GM12874 (cell line): ENCODE data around the gene AGBL4.

ENCODE experiments used
- TF ChIP-seq, protein P1 (sequence below): IDR thresholded peaks from 2 replicates; pipeline ENCODE4 v1.5.1; 2011; ENCODE audit warnings: low read depth, mild to moderate bottlenecking, control low read depth, low read length, moderate library complexity; ENCODE audit not compliant: insufficient read depth

AGBL4 gene

DNA sequence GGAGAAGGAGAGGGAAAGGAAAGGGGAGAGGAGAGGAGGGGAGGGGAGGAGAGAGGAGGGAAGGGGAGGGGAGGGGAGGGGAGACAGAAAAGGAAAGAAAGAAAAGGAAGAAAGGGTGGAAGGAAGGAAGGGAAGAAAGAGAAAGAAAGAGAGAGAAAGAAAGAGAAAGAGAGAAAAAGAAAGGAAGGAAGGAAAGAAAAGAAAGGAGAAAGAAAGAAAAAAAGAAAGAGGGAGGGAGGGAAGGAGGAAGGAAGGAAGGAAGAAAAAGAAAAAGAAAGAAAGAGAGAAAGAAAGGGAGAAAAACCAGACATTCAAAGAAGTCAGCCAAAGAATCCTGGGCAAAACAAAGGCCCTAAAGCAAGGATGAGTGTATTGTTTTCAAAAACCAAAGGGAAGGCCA is 1426.1 kb downstream of the AGBL4 start:
- TF ChIP-seq, protein P1, sequence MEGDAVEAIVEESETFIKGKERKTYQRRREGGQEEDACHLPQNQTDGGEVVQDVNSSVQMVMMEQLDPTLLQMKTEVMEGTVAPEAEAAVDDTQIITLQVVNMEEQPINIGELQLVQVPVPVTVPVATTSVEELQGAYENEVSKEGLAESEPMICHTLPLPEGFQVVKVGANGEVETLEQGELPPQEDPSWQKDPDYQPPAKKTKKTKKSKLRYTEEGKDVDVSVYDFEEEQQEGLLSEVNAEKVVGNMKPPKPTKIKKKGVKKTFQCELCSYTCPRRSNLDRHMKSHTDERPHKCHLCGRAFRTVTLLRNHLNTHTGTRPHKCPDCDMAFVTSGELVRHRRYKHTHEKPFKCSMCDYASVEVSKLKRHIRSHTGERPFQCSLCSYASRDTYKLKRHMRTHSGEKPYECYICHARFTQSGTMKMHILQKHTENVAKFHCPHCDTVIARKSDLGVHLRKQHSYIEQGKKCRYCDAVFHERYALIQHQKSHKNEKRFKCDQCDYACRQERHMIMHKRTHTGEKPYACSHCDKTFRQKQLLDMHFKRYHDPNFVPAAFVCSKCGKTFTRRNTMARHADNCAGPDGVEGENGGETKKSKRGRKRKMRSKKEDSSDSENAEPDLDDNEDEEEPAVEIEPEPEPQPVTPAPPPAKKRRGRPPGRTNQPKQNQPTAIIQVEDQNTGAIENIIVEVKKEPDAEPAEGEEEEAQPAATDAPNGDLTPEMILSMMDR: no peak

- TF ChIP-seq, protein P1: no peak
These were observed 1427.7 kb downstream of the AGBL4 start for GRCh38 chr1:48596046-48596445.

GRCh38 chr1:48595613-48596012 is 1428.1 kb downstream of the AGBL4 start:
- TF ChIP-seq, protein P1: no peak

DNA sequence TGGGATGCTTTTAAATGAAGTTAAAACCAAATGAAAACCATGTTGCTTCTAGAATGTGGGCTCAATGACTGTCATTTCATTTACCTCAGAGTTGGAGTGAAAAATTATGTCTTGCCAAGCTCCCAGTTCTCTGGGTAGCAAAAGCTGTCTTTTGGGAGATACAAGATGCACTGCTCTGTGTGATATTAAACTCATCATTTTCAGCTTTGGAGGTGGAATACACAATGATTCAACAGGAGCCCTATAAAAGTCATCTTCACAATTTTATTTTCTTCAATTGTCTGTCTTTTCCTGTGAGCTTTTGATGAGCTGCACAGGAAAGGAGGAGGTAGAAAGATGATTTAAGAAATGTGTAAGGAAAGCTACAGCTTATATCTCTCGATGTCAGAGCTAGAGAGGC is 1431.4 kb downstream of the AGBL4 start:
- TF ChIP-seq, protein P1: no peak

DNA sequence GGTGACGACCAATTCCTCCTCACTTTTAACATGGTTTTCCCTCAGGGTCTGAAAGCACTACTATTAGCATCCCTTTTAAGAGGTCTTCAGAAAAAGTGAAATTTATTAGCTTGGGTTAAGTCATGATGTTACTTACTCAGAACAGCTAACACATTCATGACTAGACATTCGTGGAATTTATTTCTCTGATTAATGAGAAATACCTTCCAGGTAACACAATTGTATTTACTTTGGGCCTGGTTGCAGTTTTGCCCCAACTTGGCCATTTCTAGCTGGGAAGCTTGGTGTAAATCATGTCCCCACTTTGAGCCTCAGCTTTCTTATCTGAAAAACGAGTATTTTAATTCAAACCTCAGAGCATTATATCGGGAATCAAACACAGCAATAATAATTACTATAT is 1432.6 kb downstream of the AGBL4 start:
- TF ChIP-seq, protein P1: no peak

DNA sequence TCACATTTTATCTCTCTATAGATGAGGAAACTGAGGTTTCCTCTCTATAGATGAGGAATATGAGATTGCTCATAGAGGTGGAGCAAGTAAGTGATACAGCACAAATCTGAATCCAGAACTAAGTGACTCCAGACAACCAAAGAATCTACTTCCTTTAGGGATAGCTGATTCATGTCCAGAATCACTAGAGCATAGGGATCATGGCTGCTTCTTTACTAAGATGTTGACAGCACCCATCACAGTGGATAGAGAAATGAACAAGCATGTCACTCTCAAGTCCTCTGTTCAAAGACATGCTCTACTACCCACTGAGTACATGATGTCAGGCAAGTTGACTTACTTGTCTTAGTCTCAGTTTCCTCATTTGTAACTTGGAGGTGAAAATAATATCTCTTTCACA is 1435.7 kb downstream of the AGBL4 start:
- TF ChIP-seq, protein P1: no peak

DNA sequence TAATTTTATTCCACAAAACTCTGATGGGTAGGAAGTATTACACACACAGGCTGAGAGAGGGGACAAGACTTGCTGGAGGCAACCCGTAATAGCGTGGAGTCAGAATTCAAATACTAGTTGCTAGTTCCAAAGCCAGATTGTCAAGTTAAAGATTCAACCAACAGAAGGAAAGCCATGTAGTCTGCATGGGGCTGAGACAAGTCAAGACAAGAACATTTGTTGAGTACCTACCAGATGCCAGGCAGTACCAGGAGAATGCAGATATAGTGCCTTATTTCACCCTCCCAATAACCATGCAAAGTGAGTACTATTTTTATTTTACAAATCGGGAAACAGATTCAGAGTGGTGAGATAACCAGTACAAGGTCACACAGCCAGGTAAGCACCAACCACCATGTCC is 1441.3 kb downstream of the AGBL4 start:
- TF ChIP-seq, protein P1: no peak

DNA sequence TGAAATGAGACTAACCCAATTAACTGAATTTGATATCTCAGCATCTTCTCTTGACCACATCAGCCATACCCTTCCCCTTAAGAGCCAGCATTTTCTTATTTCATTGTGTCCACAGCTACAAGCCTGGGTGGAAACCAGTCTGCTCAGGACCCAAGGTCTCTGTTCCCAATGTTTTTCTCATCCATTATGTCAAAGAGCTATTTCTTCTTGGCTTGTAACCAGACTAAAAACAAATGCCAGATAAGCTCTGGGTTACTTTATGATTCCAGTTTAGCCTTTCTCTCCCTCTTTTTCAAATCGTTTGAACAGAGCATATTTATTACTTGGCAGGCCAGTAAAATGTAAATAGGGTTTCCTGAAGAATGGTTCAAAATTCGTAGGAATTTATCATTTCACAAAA is 1442.5 kb downstream of the AGBL4 start:
- TF ChIP-seq, protein P1: no peak
